WTC11 (cell line): Measurements from ENCODE around the gene RUFY3.

Experiments used
- CREB1 ChIP-seq: sonication (generic); formaldehyde crosslinking; IDR thresholded peaks from 2 replicates; pipeline ENCODE4 v1.8.0; 2023; ENCODE audit warnings: mild to moderate bottlenecking, missing genetic modification reagents
- CTCF ChIP-seq: fragments of 200-600 bp; IDR thresholded peaks from 2 replicates; pipeline ENCODE4 v1.8.0; 2022; ENCODE audit warnings: antibody characterized with exemption
- SMAD3 ChIP-seq: sonication (generic); formaldehyde crosslinking; IDR thresholded peaks from 2 replicates; pipeline ENCODE4 v1.8.0; 2022; ENCODE audit warnings: missing genetic modification reagents, mild to moderate bottlenecking, borderline replicate concordance
- TF ChIP-seq, protein P1 (sequence below): sonication (generic); formaldehyde crosslinking; IDR thresholded peaks from 2 replicates; pipeline ENCODE4 v1.8.1; 2022; ENCODE audit warnings: missing genetic modification reagents, borderline replicate concordance

GRCh38 chr4:70760662-70761061 is 38.9 kb downstream of the RUFY3 start:
- TF ChIP-seq SMAD3 (CRISPR knock-in tag) = no peak
- TF ChIP-seq CREB1 (CRISPR knock-in tag) = no peak
- TF ChIP-seq CTCF = no peak
- TF ChIP-seq, protein P1, sequence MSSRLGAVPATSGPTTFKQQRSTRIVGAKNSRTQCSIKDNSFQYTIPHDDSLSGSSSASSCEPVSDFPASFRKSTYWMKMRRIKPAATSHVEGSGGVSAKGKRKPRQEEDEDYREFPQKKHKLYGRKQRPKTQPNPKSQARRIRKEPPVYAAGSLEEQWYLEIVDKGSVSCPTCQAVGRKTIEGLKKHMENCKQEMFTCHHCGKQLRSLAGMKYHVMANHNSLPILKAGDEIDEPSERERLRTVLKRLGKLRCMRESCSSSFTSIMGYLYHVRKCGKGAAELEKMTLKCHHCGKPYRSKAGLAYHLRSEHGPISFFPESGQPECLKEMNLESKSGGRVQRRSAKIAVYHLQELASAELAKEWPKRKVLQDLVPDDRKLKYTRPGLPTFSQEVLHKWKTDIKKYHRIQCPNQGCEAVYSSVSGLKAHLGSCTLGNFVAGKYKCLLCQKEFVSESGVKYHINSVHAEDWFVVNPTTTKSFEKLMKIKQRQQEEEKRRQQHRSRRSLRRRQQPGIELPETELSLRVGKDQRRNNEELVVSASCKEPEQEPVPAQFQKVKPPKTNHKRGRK (CRISPR knock-in tag) = no peak
